Brain pericyte (primary cell): ENCODE results near the gene POU3F2.

Experiments used
- DNase-seq: peaks from one replicate; pipeline ENCODE4 v3.0.0-alpha.2; 2012; ENCODE audit warnings: low read depth, low spot score

Gene POU3F2

GRCh38 chr6:98834060-98835031, at the start of gene POU3F2:
Gene POU3F2 (plus strand): TSS chr6:98834574. CDS start chr6:98834874, 300 bp downstream.
- DNase-seq = no peak

- no peak for DNase-seq
Observed at GRCh38 chr6:98787435-98787834, 46.9 kb upstream of the POU3F2 start.

GRCh38 chr6:98787961-98788360, 46.4 kb upstream of the POU3F2 start:
- no peak for DNase-seq

- DNase-seq = no peak
Observed at GRCh38 chr6:98794307-98794842, 40.0 kb upstream of the POU3F2 start.

GRCh38 chr6:98797217-98797994, 37.0 kb upstream of the POU3F2 start:
- no peak for DNase-seq

- no peak for DNase-seq
Observed at GRCh38 chr6:98800866-98801265, 33.5 kb upstream of the POU3F2 start.

- no peak for DNase-seq
Observed at GRCh38 chr6:98808541-98809210, 25.7 kb upstream of the POU3F2 start.

- no peak for DNase-seq
Observed at GRCh38 chr6:98812220-98812619, 22.2 kb upstream of the POU3F2 start.

GRCh38 chr6:98816799-98817198, 17.6 kb upstream of the POU3F2 start:
- DNase-seq = no peak

GRCh38 chr6:98821756-98822405, 12.5 kb upstream of the POU3F2 start:
- DNase-seq = no peak

GRCh38 chr6:98823428-98824161, 10.8 kb upstream of the POU3F2 start:
- DNase-seq = no peak

GRCh38 chr6:98824162-98824901, 10.0 kb upstream of the POU3F2 start:
- no peak for DNase-seq

GRCh38 chr6:98824902-98825599, 9.3 kb upstream of the POU3F2 start:
- DNase-seq = no peak

GRCh38 chr6:98825600-98826230, 8.7 kb upstream of the POU3F2 start:
- no peak for DNase-seq

GRCh38 chr6:98827295-98828159, 6.8 kb upstream of the POU3F2 start:
- no peak for DNase-seq

GRCh38 chr6:98828211-98828788, 6.1 kb upstream of the POU3F2 start:
- DNase-seq = no peak

- no peak for DNase-seq
Observed at GRCh38 chr6:98828941-98829411, 5.4 kb upstream of the POU3F2 start.
